DOHH2 (cell line): ENCODE measurements around the gene SYT6.

Experiments
- H3F3A ChIP-seq: fragments of 200-600 bp; sonication (generic), shearing (Covaris generic); 2 replicates; pipeline ENCODE4 v1.6.0; 2016; ENCODE audit warnings: antibody characterized with exemption, mild to moderate bottlenecking; ENCODE audit not compliant: control insufficient read depth, insufficient read depth
- H3K27ac ChIP-seq: fragments of 200-600 bp; sonication (generic); 2 replicates; pipeline ENCODE4 v1.5.1; 2014; ENCODE audit warnings: low read depth, mild to moderate bottlenecking, low read length, moderate library complexity
- H3K27me3 ChIP-seq: fragments of 200-600 bp; sonication (generic); 2 replicates; pipeline ENCODE4 v1.6.1; 2014; ENCODE audit warnings: mild to moderate bottlenecking, low read length, mixed read lengths; ENCODE audit not compliant: control insufficient read depth
- H3K36me3 ChIP-seq: fragments of 200-600 bp; sonication (generic); 2 replicates; pipeline ENCODE4 v1.6.1; 2014; ENCODE audit warnings: mild to moderate bottlenecking, low read length, moderate library complexity, mixed read lengths; ENCODE audit not compliant: control insufficient read depth
- H3K4me1 ChIP-seq: fragments of 200-600 bp; sonication (generic); 2 replicates; pipeline ENCODE4 v1.6.1; 2014; ENCODE audit warnings: mild to moderate bottlenecking, low read length, mixed read lengths; ENCODE audit not compliant: control insufficient read depth
- H3K4me2 ChIP-seq: fragments of 200-600 bp; sonication (generic); 2 replicates; pipeline ENCODE4 v1.6.0; 2014; ENCODE audit warnings: mild to moderate bottlenecking, low read length, moderate library complexity
- H3K4me3 ChIP-seq: fragments of 200-600 bp; sonication (generic); 2 replicates; pipeline ENCODE4 v1.5.1; 2014; ENCODE audit warnings: mild to moderate bottlenecking, low read length, mixed read lengths
- H3K79me2 ChIP-seq: fragments of 200-600 bp; sonication (generic); 2 replicates; pipeline ENCODE4 v1.6.1; 2014; ENCODE audit warnings: mild to moderate bottlenecking, low read length, mixed read lengths; ENCODE audit not compliant: control insufficient read depth
- H3K9me2 ChIP-seq: fragments of 200-600 bp; sonication (generic); replicated peaks from 2 replicates; pipeline ENCODE4 v1.6.1; 2014; ENCODE audit warnings: mild to moderate bottlenecking, low read length, mixed read lengths; ENCODE audit not compliant: control insufficient read depth
- H3K9me3 ChIP-seq: fragments of 200-600 bp; sonication (generic); 2 replicates; pipeline ENCODE4 v1.6.1; 2014; ENCODE audit warnings: antibody characterized with exemption, low read length, mixed read lengths; ENCODE audit not compliant: control insufficient read depth, insufficient read depth
- H4K20me1 ChIP-seq: fragments of 200-600 bp; sonication (generic); 2 replicates; pipeline ENCODE4 v1.6.0; 2014; ENCODE audit warnings: low read depth, mild to moderate bottlenecking, antibody characterized with exemption, low read length, moderate library complexity; ENCODE audit not compliant: control insufficient read depth, insufficient read depth
- EZH2phosphoT487 ChIP-seq: fragments of 200-600 bp; sonication (generic); IDR thresholded peaks from 2 replicates; pipeline ENCODE4 v1.6.1; 2017; ENCODE audit warnings: borderline replicate concordance, mild to moderate bottlenecking, antibody characterized with exemption, low read length, moderate library complexity, mixed read lengths
- TF ChIP-seq, protein P1 (sequence below): fragments of 200-600 bp; sonication (generic); IDR thresholded peaks from one replicate; pipeline ENCODE4 v1.5.1; 2014; ENCODE audit warnings: antibody characterized with exemption, mild to moderate bottlenecking, low read depth, low read length; ENCODE audit not compliant: poor library complexity, severe bottlenecking

SYT6 gene

DNA sequence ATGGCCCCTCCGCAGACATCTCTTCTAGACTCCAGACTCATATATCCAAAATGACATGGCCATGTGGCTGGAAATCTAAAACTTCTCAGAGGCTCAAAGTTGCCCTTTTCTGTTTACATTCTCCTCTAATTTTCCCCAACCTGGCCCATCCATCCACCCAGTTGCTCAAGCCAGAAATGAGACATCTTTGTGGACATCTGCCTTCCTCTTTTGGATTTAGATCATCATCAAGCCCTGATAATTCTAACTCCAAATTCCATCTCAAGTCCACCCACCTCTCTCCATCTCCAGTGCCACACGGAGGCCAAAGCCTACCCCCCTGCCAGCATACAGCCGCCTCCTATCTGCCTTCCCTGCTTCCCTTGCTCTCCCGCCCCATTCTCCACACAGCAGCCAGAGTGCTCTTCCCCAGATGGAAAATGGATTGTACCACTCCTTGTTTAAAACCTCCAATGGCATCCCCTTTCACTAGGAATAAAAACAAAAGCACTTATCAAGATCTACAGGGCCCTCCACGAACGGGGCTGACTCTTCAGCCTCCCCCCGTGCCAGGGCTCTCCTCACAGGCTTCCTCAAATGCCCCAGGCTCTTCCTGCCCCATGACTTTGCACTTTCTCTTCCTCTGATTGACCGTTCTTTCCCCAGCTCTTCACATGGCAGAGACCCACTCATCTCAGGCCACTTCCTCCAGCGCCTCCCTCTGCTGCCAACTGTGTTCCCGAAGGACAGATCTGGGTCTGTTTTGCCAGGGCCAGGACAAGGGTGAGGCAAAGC is 40.1 kb downstream of the SYT6 start:
- H3K9me3 ChIP-seq, result no peaks in the 10 kb centered on the region
- H3K4me1 ChIP-seq, result no peaks in the 10 kb centered on the region
- no peaks in the 10 kb centered on the region for H3K36me3 ChIP-seq
- no peak overlapping the region for H3K4me2 ChIP-seq
- H3K27ac ChIP-seq, result no peak overlapping the region
- no peaks in the 10 kb centered on the region for H3K9me2 ChIP-seq
- TF ChIP-seq, protein P1, sequence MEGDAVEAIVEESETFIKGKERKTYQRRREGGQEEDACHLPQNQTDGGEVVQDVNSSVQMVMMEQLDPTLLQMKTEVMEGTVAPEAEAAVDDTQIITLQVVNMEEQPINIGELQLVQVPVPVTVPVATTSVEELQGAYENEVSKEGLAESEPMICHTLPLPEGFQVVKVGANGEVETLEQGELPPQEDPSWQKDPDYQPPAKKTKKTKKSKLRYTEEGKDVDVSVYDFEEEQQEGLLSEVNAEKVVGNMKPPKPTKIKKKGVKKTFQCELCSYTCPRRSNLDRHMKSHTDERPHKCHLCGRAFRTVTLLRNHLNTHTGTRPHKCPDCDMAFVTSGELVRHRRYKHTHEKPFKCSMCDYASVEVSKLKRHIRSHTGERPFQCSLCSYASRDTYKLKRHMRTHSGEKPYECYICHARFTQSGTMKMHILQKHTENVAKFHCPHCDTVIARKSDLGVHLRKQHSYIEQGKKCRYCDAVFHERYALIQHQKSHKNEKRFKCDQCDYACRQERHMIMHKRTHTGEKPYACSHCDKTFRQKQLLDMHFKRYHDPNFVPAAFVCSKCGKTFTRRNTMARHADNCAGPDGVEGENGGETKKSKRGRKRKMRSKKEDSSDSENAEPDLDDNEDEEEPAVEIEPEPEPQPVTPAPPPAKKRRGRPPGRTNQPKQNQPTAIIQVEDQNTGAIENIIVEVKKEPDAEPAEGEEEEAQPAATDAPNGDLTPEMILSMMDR, result no peak
- H3F3A ChIP-seq, result no peaks in the 10 kb centered on the region
- H3K79me2 ChIP-seq, result no peaks in the 10 kb centered on the region
- no peaks in the 10 kb centered on the region for H3K27me3 ChIP-seq
- no peaks in the 10 kb centered on the region for H4K20me1 ChIP-seq
- H3K4me3 ChIP-seq, result no peak overlapping the region

DNA sequence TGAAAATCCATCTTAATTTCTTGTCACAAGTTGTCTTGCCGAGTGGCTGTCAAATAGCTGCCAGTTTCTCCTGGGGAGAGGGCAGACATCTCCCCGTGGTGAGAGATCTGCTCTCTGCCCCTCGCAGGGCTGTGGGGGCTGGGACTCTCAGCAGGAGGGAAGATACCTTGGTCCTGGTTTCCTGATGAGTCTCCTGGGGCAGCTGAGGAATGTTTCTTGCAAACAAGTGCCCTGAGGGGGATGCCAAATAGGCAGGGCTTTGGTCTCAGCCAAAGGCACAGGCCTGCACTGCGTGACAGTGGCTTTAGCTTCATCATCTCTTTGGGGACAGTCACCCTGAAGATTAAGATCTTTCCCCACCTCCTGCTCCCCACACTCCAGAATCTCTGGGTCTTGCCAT is 40.9 kb downstream of the SYT6 start:
- Histone ChIP-seq H3K9me3 (no peaks in the 10 kb centered on the region), H3K4me3 (no peak overlapping the region), H3K27ac (no peak overlapping the region), H3K36me3 (no peaks in the 10 kb centered on the region), H3K4me1 (no peaks in the 10 kb centered on the region), H4K20me1 (no peaks in the 10 kb centered on the region), H3K79me2 (no peaks in the 10 kb centered on the region), H3K27me3 (no peaks in the 10 kb centered on the region), H3K9me2 (no peaks in the 10 kb centered on the region), H3F3A (no peaks in the 10 kb centered on the region), H3K4me2 (no peak overlapping the region)
- TF ChIP-seq, protein P1, result no peak
- no peak for TF ChIP-seq EZH2phosphoT487

DNA sequence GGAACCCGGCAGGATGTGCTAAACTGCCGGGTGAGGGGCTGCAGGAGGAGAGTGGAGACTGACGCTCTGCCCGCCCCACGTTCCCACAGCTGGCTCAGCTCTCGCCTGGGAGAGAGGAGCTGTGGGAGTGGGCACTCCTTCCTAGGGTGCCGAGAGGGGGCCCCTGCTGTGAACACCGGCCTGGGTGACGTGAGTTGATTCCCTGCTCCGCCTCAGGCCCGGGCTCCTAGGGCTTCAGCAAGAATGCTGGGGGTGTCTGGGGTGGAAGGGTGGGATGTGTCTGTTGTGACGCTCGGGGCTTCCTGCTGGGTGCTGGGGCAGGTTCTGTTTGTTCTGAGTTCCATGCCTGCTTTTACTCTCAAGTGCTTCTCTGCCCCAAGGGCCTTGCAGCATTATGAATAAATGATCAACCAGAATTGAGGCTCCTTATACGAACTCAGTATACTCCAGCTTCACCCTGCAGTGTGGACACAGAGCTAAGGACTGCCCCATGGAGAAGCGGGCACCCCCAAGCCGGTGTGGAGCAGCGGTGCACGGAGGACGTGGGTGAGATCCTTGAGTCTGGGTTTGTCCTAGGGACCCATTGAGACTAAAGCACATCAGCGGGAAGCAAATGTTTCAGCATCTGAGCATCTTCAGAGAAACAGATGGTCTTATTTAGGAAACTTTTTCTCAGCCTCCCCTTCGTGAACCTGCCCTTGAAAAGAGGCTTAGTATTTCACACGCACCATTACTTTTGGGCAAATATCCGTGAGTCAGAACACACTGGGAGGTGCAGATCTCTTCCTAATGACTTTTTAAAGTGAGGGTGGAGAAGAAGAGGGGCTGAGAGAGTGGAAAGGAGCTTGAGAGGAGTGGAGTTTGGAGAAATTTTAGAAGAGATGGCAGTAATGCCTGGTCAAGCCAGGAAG is 41.7 kb downstream of the SYT6 start:
- H3K27me3 ChIP-seq, result no peaks in the 10 kb centered on the region
- no peaks in the 10 kb centered on the region for H3K9me3 ChIP-seq
- TF ChIP-seq, protein P1, result no peak
- no peak for TF ChIP-seq EZH2phosphoT487
- H3F3A ChIP-seq, result no peaks in the 10 kb centered on the region
- H3K36me3 ChIP-seq, result no peaks in the 10 kb centered on the region
- no peaks in the 10 kb centered on the region for H3K4me1 ChIP-seq
- no peak overlapping the region for H3K4me3 ChIP-seq
- no peaks in the 10 kb centered on the region for H3K79me2 ChIP-seq
- no peaks in the 10 kb centered on the region for H4K20me1 ChIP-seq
- H3K9me2 ChIP-seq, result no peaks in the 10 kb centered on the region
- no peak overlapping the region for H3K27ac ChIP-seq
- H3K4me2 ChIP-seq, result no peak overlapping the region
